Activated CD4-positive, alpha-beta memory T cell treated with anti-CD3 and anti-CD28 coated beads for 36 hours (primary cell): ENCODE measurements around the gene LAMA5. TPM values are rescaled to one million over a fixed set of nuclear protein-coding genes. Genes with fewer than 3 reads are reported as not detected.

Experiments
- CTCF ChIA-PET: fragments of 350-600 bp; sonication (Branson Sonifier 250); formaldehyde crosslinking; loops from one replicate; lab custom pipeline; 2021; ENCODE audit warnings: antibody characterized with exemption, inconsistent platforms; lab: Charles Lee
- POLR2A ChIA-PET: fragments of 350-600 bp; sonication (Branson Sonifier 250); formaldehyde crosslinking; loops from one replicate; lab custom pipeline; 2021; ENCODE audit warnings: antibody characterized with exemption; lab: Charles Lee
- DNase-seq: peaks from one replicate; pipeline ENCODE4 v3.0.0-alpha.2; 2020
- H3K27ac Mint-ChIP-seq: one replicate; pipeline ENCODE4 v1.8.0; 2021; ENCODE audit warnings: mixed read lengths
- H3K27me3 Mint-ChIP-seq: one replicate; pipeline ENCODE4 v1.8.0; 2021; ENCODE audit warnings: mixed read lengths
- H3K36me3 Mint-ChIP-seq: one replicate; pipeline ENCODE4 v1.8.0; 2021; ENCODE audit warnings: mixed read lengths
- H3K4me1 Mint-ChIP-seq: one replicate; pipeline ENCODE4 v1.8.0; 2021; ENCODE audit warnings: low read depth, mixed read lengths
- H3K4me3 Mint-ChIP-seq: one replicate; pipeline ENCODE4 v1.8.0; 2021; ENCODE audit warnings: mild to moderate bottlenecking, mixed read lengths
- H3K9me3 Mint-ChIP-seq: one replicate; pipeline ENCODE4 v1.8.0; 2021; ENCODE audit warnings: mixed read lengths
- intact Hi-C: fragments of 100-400 bp; cut with micrococcal nuclease; formaldehyde crosslinking; loops from one replicate; pipeline ENCODE4 v1.15.1; 2023
- total RNA-seq, 2 experiments: library from RNA; stranded (reverse); gene quantifications; one replicate each; pipeline ENCODE4 v1.2.3, GENCODE V29; 2021

The LAMA5 gene
- total RNA-seq, 2 experiments from 2014 or later, result 0.78 to 1.1 TPM

DNA sequence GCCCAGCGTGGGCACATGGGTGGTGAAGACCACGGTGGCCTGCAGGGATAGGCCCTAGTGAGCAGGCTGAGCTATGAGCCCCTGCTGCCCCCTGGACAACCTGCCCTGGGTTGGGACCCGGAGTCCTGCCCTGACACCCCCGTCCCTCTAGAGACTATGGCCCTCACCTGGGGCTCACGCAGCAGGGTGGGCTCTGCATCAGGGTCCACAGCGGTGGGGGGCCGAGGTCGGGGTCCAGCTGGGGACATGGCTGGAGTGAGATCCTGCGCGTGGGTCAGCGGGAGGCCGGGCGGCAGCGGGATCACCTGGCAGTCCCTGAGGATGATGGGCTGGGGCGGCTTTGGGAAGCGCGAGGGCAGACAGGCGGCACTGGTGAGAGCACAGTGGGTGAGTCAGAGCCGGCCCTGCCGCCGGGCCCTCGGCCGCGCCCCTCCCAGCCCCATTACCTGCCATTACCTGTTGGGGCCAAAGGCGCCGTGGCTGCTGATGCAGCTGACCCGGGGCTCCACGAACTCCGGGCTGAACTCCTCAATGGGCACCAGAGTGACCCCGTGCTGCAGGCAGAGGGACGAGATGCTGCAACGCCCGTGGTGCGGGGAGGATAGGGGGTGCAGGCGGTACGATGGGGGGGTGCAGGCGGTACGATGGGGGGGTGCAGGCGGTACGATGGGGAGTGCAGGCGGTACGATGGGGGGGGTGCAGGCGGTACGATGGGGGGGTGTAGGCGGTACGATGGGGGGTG is 36.4 kb downstream of the LAMA5 start:
- no peak overlapping the region for H3K27ac Mint-ChIP-seq
- ChIA-PET POLR2A (no interaction called here), CTCF (no interaction called here)
- intact Hi-C loops, result no loop called here
- H3K4me3 Mint-ChIP-seq, result no peak overlapping the region
- H3K36me3 Mint-ChIP-seq, result no peaks in the 10 kb centered on the region
- no peak for DNase-seq
- H3K9me3 Mint-ChIP-seq, result no peaks in the 10 kb centered on the region
- H3K27me3 Mint-ChIP-seq, result no peaks in the 10 kb centered on the region
- no peaks in the 10 kb centered on the region for H3K4me1 Mint-ChIP-seq

DNA sequence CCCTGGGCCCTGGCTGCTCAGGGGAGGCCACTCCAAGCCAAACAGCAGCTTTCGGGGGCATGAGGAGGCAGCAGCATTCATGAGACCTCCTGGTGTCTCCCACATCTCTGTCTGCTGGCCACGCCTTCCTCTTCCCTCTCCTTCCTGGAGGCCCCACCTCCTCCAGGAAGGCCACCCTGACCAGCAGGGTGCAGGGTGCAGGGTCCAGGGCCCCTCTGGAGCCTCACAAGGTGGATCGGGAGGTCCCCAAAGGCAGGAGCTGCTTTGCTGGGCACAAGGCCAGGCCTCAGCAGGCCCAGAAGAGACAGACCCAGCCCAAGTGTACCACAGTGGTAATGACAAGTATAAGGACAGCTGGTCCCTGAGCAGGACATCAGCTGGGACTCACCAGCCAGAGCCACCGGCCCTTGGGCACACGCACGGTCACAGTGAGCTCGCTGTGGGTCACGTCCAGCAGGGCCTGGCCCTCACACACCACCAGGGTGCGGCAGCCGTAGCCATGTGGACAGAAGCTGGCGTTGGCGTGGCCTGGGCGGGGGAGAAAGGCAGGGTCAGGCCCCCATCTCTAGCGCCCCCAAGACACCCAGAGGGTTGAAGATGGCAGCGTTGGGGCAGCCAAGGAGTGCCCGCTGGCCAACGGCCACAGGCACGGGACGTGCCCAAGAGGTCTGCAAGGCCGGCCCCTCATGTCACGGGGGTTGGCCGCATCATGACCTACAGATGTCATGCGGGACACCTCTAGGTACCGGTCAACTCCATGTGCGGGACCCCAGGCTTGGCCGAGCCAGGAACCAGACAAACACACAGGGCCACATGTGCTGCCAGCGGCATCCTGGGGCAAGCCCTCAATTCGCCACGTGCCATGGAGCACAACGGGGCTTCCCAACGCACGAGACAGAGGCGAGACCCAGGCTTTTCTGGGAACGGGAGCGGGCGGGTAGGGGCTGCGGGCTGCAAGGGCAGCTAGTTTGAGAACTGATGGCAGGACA is 37.4 kb downstream of the LAMA5 start:
- H3K27ac Mint-ChIP-seq, result no peak overlapping the region
- intact Hi-C loops, result no loop called here
- ChIA-PET CTCF (no interaction called here), POLR2A (no interaction called here)
- H3K27me3 Mint-ChIP-seq, result no peaks in the 10 kb centered on the region
- no peak overlapping the region for H3K4me3 Mint-ChIP-seq
- DNase-seq, result no peak
- H3K4me1 Mint-ChIP-seq, result no peaks in the 10 kb centered on the region
- H3K36me3 Mint-ChIP-seq, result no peaks in the 10 kb centered on the region
- H3K9me3 Mint-ChIP-seq, result no peaks in the 10 kb centered on the region

DNA sequence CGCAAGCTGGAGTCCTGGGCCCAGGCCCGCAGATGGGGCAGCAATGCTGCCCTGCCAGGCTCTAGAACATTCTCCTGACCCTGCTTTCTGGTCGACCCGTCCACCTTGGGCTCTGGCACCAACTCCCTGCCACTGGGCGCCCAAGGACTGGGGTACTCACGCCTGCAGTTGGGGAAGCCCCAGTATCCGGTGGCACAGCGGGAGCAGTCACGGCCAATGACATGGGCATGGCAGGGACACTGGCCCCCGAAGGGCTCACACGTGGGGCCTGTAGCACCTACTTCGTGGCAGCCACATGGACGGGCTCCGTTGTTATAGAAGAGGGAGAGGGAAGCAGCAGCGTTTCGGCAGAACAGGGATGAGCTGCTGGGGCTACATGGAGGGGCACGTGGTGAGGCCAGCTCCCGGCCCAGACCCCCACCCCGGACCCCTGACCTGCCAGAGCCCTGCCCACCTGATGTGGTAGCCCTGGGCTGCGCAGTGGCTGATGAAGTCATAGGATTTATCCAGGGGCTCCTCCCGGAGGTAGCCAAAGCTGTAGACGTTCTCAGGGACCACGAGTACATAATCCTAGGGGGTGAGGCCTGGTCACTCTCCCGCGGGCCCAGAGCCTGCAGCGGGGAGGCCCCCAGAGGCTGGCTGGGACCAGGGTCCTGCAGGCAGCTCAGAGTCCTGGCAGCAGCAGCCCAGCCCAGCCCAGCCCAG is 38.3 kb downstream of the LAMA5 start:
- Mint-ChIP-seq H3K27ac (no peak overlapping the region), H3K9me3 (no peaks in the 10 kb centered on the region), H3K4me1 (no peaks in the 10 kb centered on the region), H3K4me3 (no peak overlapping the region), H3K27me3 (no peaks in the 10 kb centered on the region), H3K36me3 (no peaks in the 10 kb centered on the region)
- ChIA-PET POLR2A (no interaction called here), CTCF (no interaction called here)
- intact Hi-C loops, result no loop called here
- DNase-seq, result no peak

DNA sequence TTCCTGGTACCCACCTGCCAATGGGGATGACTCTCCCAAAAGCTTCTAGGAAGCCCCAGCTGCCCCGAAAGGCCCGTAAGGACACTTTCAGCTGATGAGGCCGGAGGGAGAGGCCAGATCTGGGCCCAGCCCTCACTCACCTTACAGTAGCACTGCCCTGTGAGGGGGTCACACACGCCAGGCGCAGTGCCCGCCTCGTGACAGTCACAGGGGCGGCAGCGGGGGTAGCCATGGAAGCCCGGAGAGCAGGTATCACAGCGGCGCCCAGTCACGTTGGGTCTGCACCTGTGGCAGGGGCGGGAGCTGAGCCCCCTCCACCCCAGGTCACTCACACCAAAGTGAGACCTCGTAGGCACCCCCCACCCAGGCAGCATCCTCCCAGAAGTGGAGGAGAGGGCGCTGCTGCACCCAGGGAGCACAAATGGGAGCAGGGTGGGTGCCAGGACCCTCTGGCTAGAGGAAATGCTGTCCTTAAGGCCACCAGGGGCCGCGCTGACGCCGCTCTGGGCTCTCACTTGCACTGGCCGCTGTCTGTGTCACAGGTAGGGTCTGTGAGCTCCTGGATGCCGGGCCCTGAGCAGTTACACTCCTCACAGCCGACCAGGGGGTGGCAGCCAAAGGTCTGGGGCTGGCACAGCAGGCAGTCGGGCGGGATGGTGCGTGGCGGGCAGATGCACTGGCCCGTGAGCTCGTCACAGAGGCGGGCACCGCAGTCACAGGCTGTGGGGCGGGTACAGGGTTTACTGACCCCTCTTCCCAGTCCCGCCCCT is 39.2 kb downstream of the LAMA5 start:
- intact Hi-C loops, result no loop called here
- Mint-ChIP-seq H3K27ac (no peak overlapping the region), H3K4me1 (no peaks in the 10 kb centered on the region), H3K4me3 (no peak overlapping the region), H3K27me3 (no peaks in the 10 kb centered on the region), H3K36me3 (no peaks in the 10 kb centered on the region), H3K9me3 (no peaks in the 10 kb centered on the region)
- POLR2A ChIA-PET, result no interaction called here
- CTCF ChIA-PET, result no interaction called here
- no peak for DNase-seq

DNA sequence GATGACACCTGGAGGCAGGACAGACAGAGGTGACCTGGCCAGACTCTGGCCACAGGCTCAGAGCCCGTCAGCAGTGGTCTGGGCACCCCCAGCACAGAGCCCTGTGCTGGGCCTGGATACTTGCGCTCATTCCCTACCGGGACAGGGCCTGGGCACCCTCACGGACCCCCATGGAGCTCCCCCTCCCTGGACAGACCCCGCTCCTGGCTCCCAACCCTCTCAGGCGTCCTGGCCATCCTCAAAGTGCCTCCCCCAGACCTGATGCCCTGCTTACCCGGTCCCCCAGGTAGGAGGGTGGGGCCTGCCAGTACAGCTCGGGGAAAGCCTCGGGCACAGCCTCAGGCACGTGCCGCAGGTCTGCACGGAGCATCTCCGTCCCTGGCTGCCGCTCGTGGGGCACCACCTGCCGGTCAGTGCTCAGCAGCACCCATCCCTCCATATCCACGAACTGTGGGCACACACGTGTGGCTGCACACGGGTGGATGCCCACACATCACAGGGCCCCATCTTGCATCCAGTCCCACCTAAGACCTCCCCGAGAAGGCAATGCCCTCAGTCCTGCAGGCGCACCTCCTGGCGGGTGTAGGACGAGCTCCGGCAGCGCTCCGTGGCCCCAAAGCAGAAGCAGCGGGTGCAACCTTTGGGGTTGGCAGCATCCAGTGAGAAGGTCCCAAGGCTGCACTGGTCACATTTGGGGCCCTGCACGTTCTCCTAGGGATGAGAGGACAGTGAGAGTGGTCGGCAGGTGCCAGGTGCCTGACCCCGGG is 40.0 kb downstream of the LAMA5 start:
- Mint-ChIP-seq H3K27ac (no peak overlapping the region), H3K4me1 (no peaks in the 10 kb centered on the region), H3K4me3 (no peak overlapping the region), H3K27me3 (no peaks in the 10 kb centered on the region), H3K36me3 (no peaks in the 10 kb centered on the region), H3K9me3 (no peaks in the 10 kb centered on the region)
- DNase-seq, result no peak
- CTCF ChIA-PET, result no interaction called here
- POLR2A ChIA-PET, result no interaction called here
- intact Hi-C loops, result no loop called here

DNA sequence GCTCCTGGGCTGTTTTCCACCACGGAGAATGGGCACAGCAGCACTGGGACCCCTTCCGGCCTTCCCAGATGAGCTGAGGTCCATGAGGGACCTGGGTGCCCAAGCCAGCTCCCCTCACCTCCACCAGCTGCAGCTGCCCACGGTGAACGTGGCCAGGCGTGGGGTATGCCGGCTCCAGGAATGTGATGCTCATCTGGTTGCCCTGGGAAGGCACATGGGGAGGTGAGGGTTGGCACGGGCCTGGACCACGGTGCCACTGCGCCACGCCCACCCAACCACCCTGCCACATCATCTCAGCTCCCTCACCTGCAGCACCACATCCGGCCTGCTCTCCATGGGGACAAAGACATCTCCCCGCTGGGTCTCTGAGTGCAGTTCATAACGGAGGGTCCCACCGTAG is 40.6 kb downstream of the LAMA5 start:
- intact Hi-C loops, result no loop called here
- CTCF ChIA-PET, result no interaction called here

DNA sequence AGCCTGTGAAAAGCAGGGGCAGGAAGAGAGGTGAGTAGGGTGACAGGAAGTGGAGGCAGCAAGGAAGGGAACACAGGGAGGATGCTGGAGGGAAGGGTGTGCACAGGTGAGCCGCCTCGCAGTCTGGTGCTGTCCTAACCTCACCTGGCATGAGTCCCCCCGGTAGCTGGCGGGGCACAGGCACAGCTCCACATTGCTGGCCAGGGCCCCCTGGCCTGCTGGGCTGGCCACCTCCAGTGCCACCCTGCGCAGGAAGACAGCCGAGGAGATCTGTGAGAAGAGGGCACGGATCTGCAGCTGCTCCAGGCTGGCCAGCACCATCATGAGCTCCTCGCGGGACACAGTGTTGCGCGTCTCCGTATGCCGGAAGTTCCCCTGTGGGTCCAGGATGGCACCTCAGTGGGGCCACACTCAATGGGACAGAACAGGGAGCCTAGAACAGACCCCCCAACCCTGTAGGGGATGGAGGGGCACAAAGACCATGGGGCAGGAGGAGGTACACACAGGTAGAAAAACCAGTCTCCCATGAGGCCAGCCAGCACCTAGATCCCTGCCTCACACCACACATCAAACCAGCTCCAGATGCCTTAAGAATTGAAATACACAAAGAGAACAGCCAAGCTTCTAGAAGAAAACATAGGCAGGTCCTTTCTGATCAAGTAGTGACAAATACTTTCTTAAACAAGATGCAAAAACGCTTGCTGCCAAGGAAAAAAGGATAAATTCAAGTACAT is 41.8 kb downstream of the LAMA5 start:
- Mint-ChIP-seq H3K9me3 (no peaks in the 10 kb centered on the region), H3K4me3 (no peak overlapping the region), H3K27me3 (no peaks in the 10 kb centered on the region), H3K4me1 (no peaks in the 10 kb centered on the region), H3K36me3 (no peaks in the 10 kb centered on the region), H3K27ac (no peak overlapping the region)
- no peak for DNase-seq
- intact Hi-C loops, result no loop called here
- ChIA-PET CTCF (interaction anchor here (1.4 kb wide), 1 partner anchor 57 kb away, joined by 3 read pairs; no protein-coding TSS in a partner anchor), POLR2A (no interaction called here)

More for the DNA sequence above, 40.6 kb downstream of the LAMA5 start:
- Mint-ChIP-seq H3K9me3 (no peaks in the 10 kb centered on the region), H3K27ac (no peak overlapping the region), H3K36me3 (no peaks in the 10 kb centered on the region), H3K4me3 (no peak overlapping the region), H3K27me3 (no peaks in the 10 kb centered on the region), H3K4me1 (no peaks in the 10 kb centered on the region)
- DNase-seq, result no peak
- POLR2A ChIA-PET, result no interaction called here

DNA sequence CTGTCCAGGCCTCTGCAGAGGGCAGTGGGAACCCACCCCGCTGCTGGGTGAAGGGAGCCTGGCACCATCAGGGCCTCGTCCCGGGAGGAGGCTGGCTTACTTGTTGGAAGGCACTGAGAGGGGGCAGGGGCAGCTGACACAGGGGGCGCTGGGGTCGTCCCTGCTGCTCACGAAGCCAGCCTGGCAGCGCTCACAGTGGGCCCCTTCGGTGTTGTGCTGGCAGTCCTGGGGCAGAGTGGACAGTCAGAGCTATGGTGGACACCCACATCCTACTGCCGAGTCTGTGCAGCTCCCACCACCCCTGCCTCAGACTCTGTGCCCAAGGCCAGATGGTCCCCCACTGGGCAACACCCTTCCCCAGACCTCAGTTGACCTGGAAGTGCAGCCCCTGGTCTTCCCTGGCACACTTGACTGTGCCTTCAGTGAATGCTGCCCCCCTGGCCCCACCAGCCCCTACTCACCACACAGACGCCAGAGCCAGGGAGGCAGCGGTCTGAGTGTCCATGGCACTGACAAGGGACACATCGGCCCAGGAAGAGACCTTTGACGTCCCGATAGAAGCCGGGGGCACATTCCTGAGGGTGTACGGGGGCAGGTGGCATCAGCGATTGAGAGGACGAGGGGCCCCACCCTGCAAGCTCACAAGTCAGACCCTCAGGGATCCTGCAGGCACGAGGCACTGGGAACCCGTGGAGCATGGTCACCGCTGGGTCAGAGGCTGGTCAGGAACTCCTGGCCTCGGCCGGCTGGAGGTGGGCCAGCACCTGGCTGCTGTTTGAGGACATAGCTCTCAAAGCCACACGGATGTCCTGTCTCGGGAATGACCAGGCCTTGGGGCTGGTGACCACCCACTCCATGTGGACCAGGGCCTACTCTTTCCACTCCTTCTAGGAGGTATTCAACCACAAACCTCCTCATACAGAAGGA is 42.9 kb downstream of the LAMA5 start:
- POLR2A ChIA-PET, result no interaction called here
- CTCF ChIA-PET, result interaction anchor here (1.4 kb wide), 1 partner anchor 58 kb away, joined by 3 read pairs; no protein-coding TSS in a partner anchor
- Mint-ChIP-seq H3K4me1 (no peaks in the 10 kb centered on the region), H3K9me3 (no peaks in the 10 kb centered on the region), H3K27me3 (no peaks in the 10 kb centered on the region), H3K4me3 (no peak overlapping the region), H3K27ac (no peak overlapping the region), H3K36me3 (no peaks in the 10 kb centered on the region)
- no peak for DNase-seq
- intact Hi-C loops, result no loop called here

DNA sequence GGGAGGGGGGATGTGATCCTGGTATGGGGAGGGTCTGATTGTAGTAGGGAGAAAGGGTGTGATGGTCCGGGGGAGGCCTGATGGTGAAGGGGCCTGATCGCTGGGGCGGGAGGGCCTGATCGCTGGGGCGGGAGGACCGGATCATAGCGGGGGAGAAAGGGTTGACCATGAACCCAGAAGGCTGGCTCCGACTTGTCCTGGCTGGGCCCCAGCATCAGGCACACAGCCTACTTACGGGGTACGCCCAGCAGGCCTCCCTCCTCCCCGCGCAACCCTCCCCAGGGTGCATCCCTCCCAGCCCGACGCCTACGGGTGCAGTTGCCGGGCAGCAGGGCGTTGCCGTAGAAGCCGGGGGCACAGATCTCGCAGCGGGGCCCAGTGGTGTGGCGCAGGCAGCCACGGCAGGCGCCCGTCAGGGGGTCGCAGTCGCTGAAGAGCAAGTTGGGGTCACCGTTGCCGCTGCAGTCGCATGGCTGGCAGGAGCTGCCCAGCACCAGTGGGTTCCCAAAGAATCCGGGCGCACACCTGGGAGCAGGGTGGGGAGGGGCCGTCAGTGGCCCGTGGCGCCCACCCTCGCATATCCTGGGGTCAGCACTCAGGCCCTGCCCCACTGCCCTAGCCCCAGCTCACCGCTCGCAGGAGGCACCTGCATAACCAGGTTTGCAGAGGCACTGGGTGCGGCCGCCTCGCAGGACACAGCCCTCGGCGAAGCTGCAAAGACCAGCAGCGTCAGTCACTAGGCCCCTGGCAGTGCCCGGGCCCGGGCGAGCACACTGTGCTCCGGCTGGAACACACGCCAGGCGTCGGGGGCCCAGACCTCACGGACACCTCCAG is 43.7 kb downstream of the LAMA5 start:
- Mint-ChIP-seq H3K36me3 (no peaks in the 10 kb centered on the region), H3K4me1 (no peaks in the 10 kb centered on the region), H3K27me3 (no peaks in the 10 kb centered on the region), H3K4me3 (no peak overlapping the region), H3K9me3 (no peaks in the 10 kb centered on the region), H3K27ac (no peak overlapping the region)
- DNase-seq, result no peak
- intact Hi-C loops, result no loop called here
- POLR2A ChIA-PET, result no interaction called here
- CTCF ChIA-PET, result no interaction called here
